HG03432 (cell line): ENCODE data around the gene ZNRF2.
A peak's percentile ranks its signal among the peaks of the same experiment; 100 is the strongest.
"Not testable (repeated sequence)": the region's sequence is repeated elsewhere in the genome, so short reads cannot be mapped to it uniquely, and the experiment has no call there.

Experiments
- ATAC-seq: cut with Tn5 transposase; IDR thresholded peaks from one replicate; pipeline ENCODE4 v1.9.1; 2021; ENCODE audit warnings: mild to moderate bottlenecking, moderate library complexity; ENCODE audit not compliant: unreplicated experiment

The ZNRF2 gene

GRCh38 chr7:30260246-30260768 lies 24.1 kb upstream of the ZNRF2 start:
- no peak for ATAC-seq

DNA sequence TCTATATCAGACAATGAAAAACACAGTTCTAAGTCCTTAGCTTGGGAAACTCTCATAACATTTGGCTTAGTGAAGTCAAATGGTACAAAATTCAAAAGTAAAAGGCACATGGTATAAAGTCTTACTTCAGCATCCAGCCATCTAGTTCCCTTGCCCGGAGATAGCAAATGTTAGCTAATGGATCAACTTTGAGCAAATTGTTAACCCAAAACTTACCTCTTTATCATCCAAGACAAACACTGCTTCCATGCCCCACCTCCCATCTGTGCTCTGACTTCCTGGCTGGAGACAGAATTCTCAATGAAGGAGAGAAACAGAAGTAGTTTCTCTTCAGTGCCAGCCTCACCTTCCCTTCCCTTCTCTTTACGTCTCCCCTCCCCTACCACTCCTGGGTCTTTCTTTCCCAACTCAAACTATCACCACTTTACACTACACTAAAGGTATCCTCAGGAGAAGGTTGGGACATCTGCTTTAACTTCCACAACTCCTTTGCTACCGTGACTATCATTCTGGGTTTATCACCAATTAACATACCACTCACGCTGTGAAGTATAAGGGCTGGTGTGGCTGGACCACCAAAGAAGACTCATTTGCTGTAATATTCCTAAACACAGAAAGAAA lies 21.2 kb upstream of the ZNRF2 start:
- ATAC-seq = no peak

DNA sequence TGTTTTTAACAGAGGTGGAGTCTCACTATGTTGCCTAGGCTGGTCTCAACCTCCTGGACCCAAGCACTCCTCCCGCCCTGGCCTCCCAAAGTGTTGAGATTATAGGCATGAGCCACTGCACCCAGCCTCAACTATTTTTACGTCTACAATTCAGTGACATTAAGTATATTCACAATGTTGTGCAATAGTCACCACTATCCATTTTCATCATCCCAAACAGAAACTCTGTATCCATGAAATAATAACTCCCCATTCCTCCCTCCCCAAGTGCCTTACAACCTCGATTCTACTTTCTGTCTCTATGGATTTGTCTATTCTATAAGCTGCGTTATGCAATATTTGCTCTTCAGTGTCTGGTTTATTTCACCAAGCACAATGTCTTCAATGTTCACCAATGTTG lies 20.3 kb upstream of the ZNRF2 start:
- no peak for ATAC-seq

- ATAC-seq = not testable (repeated sequence)
These were observed 19.2 kb upstream of the ZNRF2 start for GRCh38 chr7:30265189-30265588.

DNA sequence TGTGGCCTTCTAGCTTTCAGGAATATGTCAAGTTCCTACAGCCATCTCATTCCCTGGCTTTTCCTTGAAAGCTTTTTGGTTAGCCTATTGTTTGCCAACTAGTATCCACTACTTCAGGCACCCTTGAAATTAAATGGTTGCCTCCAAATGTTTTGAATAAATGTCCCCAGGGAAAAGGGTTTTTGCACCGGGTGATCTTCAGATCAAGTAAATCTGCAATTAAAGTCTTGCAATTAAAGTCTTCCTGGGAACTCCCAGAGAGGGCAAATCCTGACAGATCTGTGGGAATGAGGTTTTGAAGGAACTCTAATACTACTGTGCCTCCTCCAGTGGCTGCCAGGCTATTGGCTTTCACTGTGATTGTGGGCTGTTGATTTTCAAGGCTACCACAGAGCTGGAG lies 17.7 kb upstream of the ZNRF2 start:
- ATAC-seq = no peak

- no peak for ATAC-seq
These were observed 15.8 kb upstream of the ZNRF2 start for GRCh38 chr7:30268586-30268985.

- no peak for ATAC-seq
These were observed 14.9 kb upstream of the ZNRF2 start for GRCh38 chr7:30269490-30269889.

DNA sequence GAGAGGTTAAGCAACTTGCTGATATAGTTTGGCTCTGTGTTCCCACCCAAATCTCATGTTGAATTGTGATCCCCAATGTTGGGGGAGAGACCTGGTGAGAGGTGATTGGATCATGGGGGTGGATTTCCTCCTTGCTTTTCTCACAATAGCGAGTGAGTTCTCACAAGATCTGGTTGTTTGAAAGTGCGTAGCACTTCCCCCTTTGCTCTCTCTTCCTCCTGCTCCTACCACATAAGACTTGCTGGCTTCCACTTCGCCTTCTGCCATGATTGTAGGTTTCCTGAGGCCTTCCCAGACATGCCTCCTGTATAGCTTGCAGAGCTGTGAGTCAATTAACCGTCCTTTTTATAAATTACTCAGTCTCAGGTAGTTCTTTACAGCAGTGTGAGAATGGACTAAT lies 13.5 kb upstream of the ZNRF2 start:
- no peak for ATAC-seq

- no peak for ATAC-seq
These were observed 12.3 kb upstream of the ZNRF2 start for GRCh38 chr7:30272126-30272525.

DNA sequence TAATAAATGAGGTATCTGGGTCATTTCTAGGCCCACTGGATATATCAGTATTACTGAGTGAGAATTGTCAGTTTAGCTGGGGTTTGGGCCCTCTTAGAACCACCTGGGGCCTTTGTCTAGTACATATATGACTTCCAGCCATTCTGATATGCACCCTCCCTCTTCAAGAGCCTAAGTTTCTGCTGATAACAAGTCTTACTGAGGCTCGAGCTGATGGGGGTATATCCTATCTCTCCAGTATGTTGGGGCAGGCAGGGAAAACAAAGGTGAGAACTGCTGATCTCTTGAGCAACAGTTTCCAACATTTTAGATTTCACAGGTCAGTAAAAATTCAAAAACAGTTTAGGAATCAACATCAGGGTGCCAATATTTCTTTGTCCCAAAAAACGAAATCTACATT lies 10.8 kb upstream of the ZNRF2 start:
- ATAC-seq = no peak

- peak; percentile 36 for ATAC-seq
These were observed 9.8 kb upstream of the ZNRF2 start for GRCh38 chr7:30274641-30275040.

GRCh38 chr7:30276203-30276900 lies 8.0 kb upstream of the ZNRF2 start:
- peak; percentile 57 for ATAC-seq

DNA sequence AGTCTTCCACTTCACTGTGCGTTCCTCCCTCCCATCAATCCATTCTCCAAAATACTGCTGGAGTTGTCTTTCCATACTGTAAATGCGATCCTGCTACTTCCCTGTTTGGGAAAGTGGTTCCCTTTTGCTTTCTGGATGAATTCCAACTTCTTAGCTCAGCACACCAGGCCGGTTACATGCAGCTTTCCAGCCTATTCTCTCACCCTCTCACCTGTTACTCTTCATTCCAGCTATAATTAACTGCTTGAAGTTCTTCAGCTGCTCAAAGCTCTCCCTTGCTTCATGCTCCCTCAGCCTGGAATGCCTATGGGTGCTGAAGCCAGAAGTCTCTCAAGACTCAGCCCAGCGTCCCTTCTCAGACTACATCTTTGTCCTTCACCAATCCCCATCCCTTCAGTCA lies 6.0 kb upstream of the ZNRF2 start:
- ATAC-seq = no peak

DNA sequence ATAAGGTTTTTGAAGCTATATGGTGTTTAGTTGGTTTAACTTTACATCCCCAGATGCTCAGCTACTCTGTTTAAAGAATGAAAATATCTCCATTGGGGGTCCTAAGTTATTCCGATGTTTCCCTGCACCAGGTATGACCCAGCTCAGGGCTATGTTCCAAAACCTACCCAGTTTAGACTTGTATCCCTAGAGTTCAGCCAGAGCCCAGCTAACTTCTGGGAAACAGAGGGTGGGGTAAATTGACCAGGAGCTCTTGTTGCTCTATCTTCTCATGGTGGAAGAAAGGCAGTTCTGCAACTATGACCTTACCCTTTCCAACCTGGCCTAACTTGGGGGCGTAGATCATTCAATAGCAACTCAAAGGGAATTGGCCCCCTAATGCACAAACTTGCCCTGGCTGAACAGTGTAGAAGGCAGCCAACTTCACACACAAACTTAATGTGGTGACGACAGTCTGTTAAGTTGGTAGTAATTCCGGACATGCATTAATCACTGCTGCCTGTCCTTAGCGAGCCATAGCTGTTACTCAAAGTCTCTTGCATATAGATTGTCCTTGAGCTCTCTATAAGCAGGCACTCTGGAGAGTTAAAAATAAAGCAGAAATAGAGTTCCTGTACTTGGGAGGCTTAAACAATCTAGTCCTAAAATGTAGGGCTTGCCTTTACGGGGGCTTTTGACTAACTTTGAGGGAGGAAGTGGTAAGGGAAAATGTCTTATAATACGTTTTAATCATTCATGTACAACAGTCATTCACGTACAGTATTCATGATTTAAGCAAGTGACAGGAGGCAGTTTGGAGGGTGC lies 5.3 kb upstream of the ZNRF2 start:
- ATAC-seq = no peak

DNA sequence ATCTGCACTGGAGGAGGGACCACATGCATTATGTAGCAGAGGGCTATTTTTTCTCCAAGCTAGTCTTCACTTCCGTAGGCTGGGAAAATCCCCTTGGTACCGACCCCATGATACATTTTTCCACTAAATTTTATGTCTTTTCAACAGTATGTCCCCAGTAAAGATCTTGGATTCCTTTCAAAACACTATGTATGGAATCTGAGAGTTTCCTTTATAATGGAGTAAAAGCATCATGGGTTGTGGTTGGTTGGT lies 4.8 kb upstream of the ZNRF2 start:
- ATAC-seq = no peak

DNA sequence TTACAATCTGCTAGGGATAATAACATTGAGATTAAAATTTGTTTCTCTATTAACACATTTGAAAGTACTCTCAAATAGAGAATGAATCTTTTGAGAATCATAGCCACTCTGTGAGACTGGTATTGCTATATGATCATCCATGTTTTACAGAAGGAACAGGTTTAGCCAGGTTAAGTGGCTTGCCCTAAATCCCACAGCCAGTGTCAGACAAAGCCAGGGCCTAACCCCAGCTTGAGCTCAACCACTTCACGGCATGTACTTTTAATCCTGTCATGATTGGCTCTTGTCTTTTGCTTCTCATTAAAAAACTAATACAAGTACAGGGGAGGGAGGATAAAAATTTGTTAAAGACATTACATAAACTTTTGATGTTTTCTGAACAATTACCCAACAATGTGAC lies 3.8 kb upstream of the ZNRF2 start:
- no peak for ATAC-seq

DNA sequence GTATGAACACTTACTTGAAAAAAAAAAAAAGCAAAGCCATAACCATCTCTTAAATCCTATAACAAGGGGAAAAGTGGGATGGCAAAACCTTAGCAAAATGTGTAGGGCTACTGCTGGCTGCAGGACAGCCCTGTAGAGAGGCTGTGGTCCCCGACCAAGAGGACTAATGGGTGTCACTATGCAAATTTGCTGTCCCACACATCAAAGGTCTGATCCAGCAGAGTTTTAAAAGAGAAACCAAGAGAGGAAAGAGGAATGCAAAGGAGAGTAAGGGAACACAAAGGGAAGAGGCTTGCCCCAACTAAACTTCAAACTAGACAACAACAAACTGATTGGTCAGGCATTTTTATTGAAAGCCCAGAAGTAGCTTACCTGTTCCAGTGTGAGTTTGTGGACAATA lies 3.1 kb upstream of the ZNRF2 start:
- no peak for ATAC-seq

DNA sequence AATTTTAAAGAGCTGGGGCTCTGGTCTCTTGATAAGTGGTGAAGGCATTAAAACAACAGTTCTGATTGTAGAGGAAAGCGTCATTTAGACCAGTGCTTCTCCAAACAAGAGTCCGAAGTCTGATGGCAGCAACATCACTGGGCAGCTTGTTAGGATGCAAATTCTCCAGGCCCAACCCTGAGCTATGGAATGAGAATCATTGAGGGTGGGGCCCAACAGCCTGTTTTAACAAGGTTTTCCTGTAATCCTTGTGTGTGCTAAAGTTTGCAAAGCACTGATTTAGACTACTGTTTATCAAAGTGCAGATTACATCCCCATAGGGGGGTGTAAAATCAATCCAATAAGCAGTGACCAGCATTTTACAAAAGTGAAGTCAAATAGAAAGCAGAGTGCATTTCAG lies 2.6 kb upstream of the ZNRF2 start:
- ATAC-seq = no peak

GRCh38 chr7:30282735-30283134 lies 1.7 kb upstream of the ZNRF2 start:
- no peak for ATAC-seq

DNA sequence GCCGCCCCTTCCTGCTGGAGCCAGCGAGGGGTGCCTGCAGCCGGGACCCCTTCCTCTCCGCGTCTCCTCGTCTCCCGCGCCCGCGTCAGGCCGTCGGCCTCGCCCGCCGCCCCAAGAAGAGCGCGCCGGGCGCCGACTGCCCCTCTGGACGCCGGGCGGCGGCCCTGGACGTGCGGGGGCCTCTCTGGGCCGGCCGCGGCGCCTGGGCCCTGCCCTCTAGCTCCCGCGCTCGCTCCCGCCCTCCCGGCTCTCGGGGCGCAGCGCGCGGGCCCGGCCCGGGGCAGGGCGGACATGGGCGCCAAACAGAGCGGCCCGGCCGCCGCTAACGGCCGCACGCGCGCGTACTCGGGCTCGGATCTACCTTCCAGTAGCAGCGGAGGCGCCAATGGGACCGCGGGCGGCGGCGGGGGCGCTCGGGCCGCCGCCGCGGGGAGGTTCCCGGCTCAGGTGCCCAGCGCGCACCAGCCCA lies 704 bp downstream of the ZNRF2 start:
- ATAC-seq = peak; percentile 18

GRCh38 chr7:30285536-30286284 lies 1.3 kb downstream of the ZNRF2 start:
- peak; percentile 3 for ATAC-seq
